GM11168 (cell line): ENCODE data around the gene METTL13.

Experiments
- in situ Hi-C: fragments of 300-500 bp; cut with MboI; formaldehyde crosslinking; loops from one replicate; pipeline ENCODE4 v1.12.0; 2022; ENCODE audit warnings: low sequenced_read_pairs; ENCODE audit not compliant: unreplicated experiment

The METTL13 gene, protein sequence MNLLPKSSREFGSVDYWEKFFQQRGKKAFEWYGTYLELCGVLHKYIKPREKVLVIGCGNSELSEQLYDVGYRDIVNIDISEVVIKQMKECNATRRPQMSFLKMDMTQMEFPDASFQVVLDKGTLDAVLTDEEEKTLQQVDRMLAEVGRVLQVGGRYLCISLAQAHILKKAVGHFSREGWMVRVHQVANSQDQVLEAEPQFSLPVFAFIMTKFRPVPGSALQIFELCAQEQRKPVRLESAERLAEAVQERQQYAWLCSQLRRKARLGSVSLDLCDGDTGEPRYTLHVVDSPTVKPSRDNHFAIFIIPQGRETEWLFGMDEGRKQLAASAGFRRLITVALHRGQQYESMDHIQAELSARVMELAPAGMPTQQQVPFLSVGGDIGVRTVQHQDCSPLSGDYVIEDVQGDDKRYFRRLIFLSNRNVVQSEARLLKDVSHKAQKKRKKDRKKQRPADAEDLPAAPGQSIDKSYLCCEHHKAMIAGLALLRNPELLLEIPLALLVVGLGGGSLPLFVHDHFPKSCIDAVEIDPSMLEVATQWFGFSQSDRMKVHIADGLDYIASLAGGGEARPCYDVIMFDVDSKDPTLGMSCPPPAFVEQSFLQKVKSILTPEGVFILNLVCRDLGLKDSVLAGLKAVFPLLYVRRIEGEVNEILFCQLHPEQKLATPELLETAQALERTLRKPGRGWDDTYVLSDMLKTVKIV

GRCh38 chr1:171781176-171781875 is at the start of gene METTL13:
Gene METTL13 (plus strand): TSS chr1:171781660. CDS start chr1:171781968, 308 bp downstream.
- in situ Hi-C loops = no loop called here

DNA sequence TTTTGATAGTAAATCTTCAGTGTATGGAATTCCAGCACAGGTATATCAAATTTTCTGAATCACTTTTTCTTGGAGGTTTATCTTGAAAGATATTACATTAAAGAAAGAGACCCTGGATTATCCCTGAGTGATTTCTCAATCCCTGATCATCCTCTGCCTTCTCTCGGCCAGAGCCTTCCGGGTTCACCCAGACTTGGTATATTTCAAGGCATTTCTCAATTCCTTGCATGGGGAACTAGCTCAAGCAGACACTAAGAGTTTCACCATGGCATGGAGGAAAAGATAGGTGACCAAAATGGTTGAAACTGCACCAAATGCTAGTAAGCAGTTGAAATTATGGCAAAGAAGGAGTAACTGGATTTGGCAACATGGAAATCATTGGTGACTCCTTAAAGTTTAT is 45.3 kb upstream of the METTL13 start:
- in situ Hi-C loops = no loop called here

DNA sequence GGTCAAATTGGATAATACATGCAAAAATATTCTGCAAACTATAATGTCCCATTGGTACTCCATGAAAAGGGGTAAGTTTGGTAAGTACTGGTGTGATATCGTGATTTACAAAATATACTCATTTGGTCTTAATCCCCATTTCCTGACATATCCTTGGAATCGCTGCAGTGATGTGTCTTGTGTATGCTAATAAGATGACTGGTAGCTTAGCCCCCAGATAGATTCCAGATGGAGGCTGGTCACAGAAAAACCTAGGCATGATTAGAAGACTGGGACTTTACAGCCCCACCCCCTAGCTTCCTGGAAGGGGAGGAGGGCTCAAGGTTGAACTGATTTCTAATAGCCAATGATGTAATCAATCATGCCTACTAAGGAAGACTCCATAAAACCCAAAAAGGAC is 42.5 kb upstream of the METTL13 start:
- in situ Hi-C loops = no loop called here

- in situ Hi-C loops = no loop called here
Measured at GRCh38 chr1:171739656-171740055, 41.8 kb upstream of the METTL13 start.

GRCh38 chr1:171740356-171740863 is 41.0 kb upstream of the METTL13 start:
- in situ Hi-C loops = no loop called here

- in situ Hi-C loops = no loop called here
Measured at GRCh38 chr1:171740987-171741871, 40.2 kb upstream of the METTL13 start.

- in situ Hi-C loops = no loop called here
Measured at GRCh38 chr1:171741872-171742576, 39.4 kb upstream of the METTL13 start, which contains the start of gene VAMP4. Gene VAMP4 (minus strand): TSS chr1:171742065. CDS start chr1:171738414, 3,651 bp downstream.

DNA sequence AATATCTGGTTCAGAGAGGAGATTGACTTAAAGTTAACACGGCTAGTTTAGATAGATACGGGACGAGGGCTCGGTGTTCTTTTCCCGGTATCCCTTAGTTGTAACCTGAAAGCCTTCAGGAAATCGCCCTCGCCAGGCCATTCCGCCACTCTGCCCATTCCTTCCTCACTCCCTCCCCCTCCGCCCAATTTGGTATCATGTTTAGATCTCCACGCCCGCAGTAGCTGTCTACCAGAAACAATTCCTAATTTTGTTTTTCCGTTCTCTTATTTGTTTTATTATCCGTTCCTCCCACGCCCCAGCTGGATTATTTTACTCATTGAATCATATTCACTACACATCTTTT is 38.9 kb upstream of the METTL13 start:
- in situ Hi-C loops = no loop called here

GRCh38 chr1:171743081-171743870 is 38.2 kb upstream of the METTL13 start:
- in situ Hi-C loops = no loop called here

- in situ Hi-C loops = no loop called here
Measured at GRCh38 chr1:171744986-171745385, 36.5 kb upstream of the METTL13 start.

DNA sequence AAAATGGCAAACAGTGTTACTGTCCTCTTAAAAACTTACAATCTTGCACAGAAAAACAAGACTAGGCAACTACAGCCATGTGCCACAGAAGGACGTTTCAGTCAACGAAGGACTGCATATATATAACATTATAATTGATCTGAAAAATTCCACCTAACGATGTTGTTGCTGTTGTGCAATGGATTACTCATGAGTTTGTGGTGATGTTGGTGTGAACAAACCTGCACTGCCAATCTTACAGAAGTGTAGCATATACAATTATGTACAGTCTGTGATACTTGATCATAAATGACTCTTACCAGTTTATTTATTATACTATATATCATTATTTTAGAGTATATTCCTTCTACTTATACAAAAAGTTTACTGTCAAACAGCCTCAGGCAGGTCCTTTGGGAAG is 32.8 kb upstream of the METTL13 start:
- in situ Hi-C loops = no loop called here

DNA sequence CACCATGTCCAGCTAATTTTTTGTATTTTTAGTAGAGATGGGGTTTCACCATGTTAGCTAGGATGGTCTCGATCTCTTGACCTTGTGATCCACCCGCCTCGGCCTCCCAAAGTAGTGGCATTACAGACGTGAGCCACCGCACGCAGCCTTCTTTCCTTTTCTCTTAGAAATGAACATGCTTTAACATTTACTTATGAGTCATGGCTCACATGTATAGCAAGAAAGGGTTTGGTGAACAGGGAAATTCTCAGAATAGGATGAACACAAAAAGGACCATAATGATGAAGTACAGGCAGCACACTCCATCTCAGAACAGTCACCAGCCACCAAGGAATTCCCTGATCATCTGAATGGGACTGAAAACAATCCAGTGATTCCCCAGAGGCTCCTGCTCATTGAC is 30.2 kb upstream of the METTL13 start:
- in situ Hi-C loops = no loop called here

- in situ Hi-C loops = no loop called here
Measured at GRCh38 chr1:171753182-171753581, 28.3 kb upstream of the METTL13 start.

- in situ Hi-C loops = no loop called here
Measured at GRCh38 chr1:171753685-171754352, 27.6 kb upstream of the METTL13 start.

GRCh38 chr1:171754353-171754705 is 27.1 kb upstream of the METTL13 start:
- in situ Hi-C loops = no loop called here

- in situ Hi-C loops = no loop called here
Measured at GRCh38 chr1:171754971-171755370, 26.5 kb upstream of the METTL13 start.

DNA sequence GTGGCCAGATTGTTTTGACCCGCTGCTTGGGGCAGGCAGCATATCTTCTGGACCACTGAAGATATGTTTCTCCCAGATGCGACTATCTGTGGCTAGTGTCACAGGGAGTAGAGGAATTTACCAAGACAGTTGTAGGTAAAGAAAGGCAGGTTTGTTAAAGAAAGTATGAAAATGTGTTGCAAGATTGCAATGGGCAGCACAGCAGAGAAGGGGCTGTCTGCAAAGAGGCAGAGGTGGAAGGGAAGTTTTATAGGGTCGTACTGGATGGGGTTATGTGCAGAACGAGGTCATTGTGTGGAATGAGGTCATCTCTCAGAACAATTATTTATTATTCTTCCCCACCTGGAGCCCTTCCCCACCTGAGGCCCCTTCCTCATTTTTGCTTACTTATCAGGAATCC is 24.6 kb upstream of the METTL13 start:
- in situ Hi-C loops = no loop called here

DNA sequence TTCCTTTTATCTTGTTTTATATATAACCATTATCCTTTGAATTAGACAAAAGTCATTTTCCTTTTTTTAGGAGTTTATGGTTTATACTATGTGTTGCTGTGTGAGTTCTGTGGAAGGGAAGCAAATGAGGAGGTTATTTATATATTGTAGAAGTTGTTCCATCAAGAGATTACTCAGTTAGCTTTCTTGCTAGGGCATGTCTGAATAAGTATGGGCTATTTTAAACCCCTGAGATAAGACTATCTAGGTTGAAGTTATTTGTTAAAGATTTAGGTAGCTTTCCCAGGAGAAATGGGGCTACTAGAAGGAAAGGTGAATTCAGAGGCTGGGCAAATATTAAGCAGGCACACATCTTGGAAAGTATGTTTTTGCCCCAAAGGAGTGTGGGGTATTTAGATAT is 23.4 kb upstream of the METTL13 start:
- in situ Hi-C loops = no loop called here
